ENCODE measurements around the gene ISM1. TPM values are rescaled to one million over a fixed set of nuclear protein-coding genes. Genes with fewer than 3 reads are reported as not detected.

The ISM1 gene
- polyA plus RNA-seq, 3 donors: not detected

- Histone ChIP-seq H3K4me2 (replicated peaks; ENCODE audit: extremely low read depth, low read length, poor library complexity, severe bottlenecking) (peak overlapping the region; percentile 31), H3K9me3 (replicated peaks in 1 of 2; ENCODE audit: control insufficient read depth in 1 of 2, insufficient read depth in 1 of 2, low read length in 2 of 2) (peaks cover 0 to 19% of the 10 kb centered on the region in 2 donors), H3K79me2 (ENCODE audit: insufficient read depth, low read length) (no peaks in the 10 kb centered on the region), H3K27ac (ENCODE audit: low read depth in 1 of 2, low read length in 2 of 2) (no peak overlapping the region), H3K36me3 (replicated peaks in 1 of 2; ENCODE audit: control insufficient read depth in 1 of 2, insufficient read depth in 2 of 2, low read length in 2 of 2) (no peaks in the 10 kb centered on the region), H4K20me1 (ENCODE audit: insufficient read depth, low read length) (no peaks in the 10 kb centered on the region), H2AFZ (ENCODE audit: insufficient read depth, low read depth, low read length, poor library complexity, severe bottlenecking) (no peak overlapping the region), H3K9ac (ENCODE audit: insufficient read depth, low read length, poor library complexity, severe bottlenecking) (no peak overlapping the region), H3K27me3 (ENCODE audit: control insufficient read depth in 2 of 2, insufficient read depth in 2 of 2, low read length in 2 of 2) (peaks cover 42 to 69% of the 10 kb centered on the region in 2 donors), H3K4me3 (replicated peaks in 1 of 3; ENCODE audit: low read depth in 2 of 3, low read length in 3 of 3) (peak overlapping the region in 1 of 3 experiments; percentile 40), H3K4me1 (ENCODE audit: control insufficient read depth in 1 of 2, insufficient read depth in 2 of 2, low read length in 2 of 2) (peaks cover 0 to 6% of the 10 kb centered on the region in 2 donors)
- WGBS (ENCODE audit: insufficient coverage): 2% methylated on average over 57 of the region's 59 CpGs
- TF ChIP-seq CTCF (IDR thresholded peaks at IDR 0.05): no peak
- intact Hi-C loops (cut with micrococcal nuclease): no loop called here
- no peak overlapping the region for H3K27ac Mint-ChIP-seq
- H3K9me3 Mint-ChIP-seq: peaks cover 0 to 12% (median 5%) of the 10 kb centered on the region in 7 donors
- H3K27me3 Mint-ChIP-seq (ENCODE audit: low read depth in 3 of 3): peaks cover 58 to 77% (median 62%) of the 10 kb centered on the region in 3 donors
- peaks cover 0 to 2% of the 10 kb centered on the region in 2 donors for H3K36me3 Mint-ChIP-seq
- peaks cover 8% of the 10 kb centered on the region for H3K4me1 Mint-ChIP-seq
- no peak for DNase-seq
- peak overlapping the region; percentile 39 to 83 for H3K4me3 Mint-ChIP-seq
Observed at GRCh38 chr20:13221673-13222318, 722 bp downstream of the ISM1 start.

GRCh38 chr20:13222319-13222716 is 1.2 kb downstream of the ISM1 start:
- no peak overlapping the region for H3K27ac ChIP-seq (ENCODE audit: low read depth in 1 of 2, low read length in 2 of 2)
- peaks cover 57 to 75% (median 59%) of the 10 kb centered on the region in 3 donors for H3K27me3 Mint-ChIP-seq (ENCODE audit: low read depth in 3 of 3)
- peaks cover 0 to 19% of the 10 kb centered on the region in 2 donors for H3K9me3 ChIP-seq (replicated peaks in 1 of 2; ENCODE audit: control insufficient read depth in 1 of 2, insufficient read depth in 1 of 2, low read length in 2 of 2)
- peak overlapping the region in 1 of 3 experiments; percentile 40 for H3K4me3 ChIP-seq (replicated peaks in 1 of 3; ENCODE audit: low read depth in 2 of 3, low read length in 3 of 3)
- peak overlapping the region in 1 of 2 donors; percentile 83 for H3K4me3 Mint-ChIP-seq
- intact Hi-C loops (cut with micrococcal nuclease): no loop called here
- H4K20me1 ChIP-seq (ENCODE audit: insufficient read depth, low read length): no peaks in the 10 kb centered on the region
- peaks cover 0 to 6% of the 10 kb centered on the region in 2 donors for H3K4me1 ChIP-seq (ENCODE audit: control insufficient read depth in 1 of 2, insufficient read depth in 2 of 2, low read length in 2 of 2)
- no peak for TF ChIP-seq CTCF (IDR thresholded peaks at IDR 0.05)
- peaks cover 41 to 64% of the 10 kb centered on the region in 2 donors for H3K27me3 ChIP-seq (ENCODE audit: control insufficient read depth in 2 of 2, insufficient read depth in 2 of 2, low read length in 2 of 2)
- DNase-seq: no peak
- no peak overlapping the region for H3K9ac ChIP-seq (ENCODE audit: insufficient read depth, low read length, poor library complexity, severe bottlenecking)
- H3K9me3 Mint-ChIP-seq: peaks cover 0 to 14% (median 8%) of the 10 kb centered on the region in 7 donors
- H3K4me2 ChIP-seq (replicated peaks; ENCODE audit: extremely low read depth, low read length, poor library complexity, severe bottlenecking): no peak overlapping the region
- H3K36me3 ChIP-seq (replicated peaks in 1 of 2; ENCODE audit: control insufficient read depth in 1 of 2, insufficient read depth in 2 of 2, low read length in 2 of 2): no peaks in the 10 kb centered on the region
- peaks cover 8% of the 10 kb centered on the region for H3K4me1 Mint-ChIP-seq
- WGBS (ENCODE audit: insufficient coverage): 74% methylated on average over 4 of the region's 8 CpGs
- no peaks in the 10 kb centered on the region for H3K79me2 ChIP-seq (ENCODE audit: insufficient read depth, low read length)
- H3K27ac Mint-ChIP-seq: no peak overlapping the region
- no peak overlapping the region for H2AFZ ChIP-seq (ENCODE audit: insufficient read depth, low read depth, low read length, poor library complexity, severe bottlenecking)
- H3K36me3 Mint-ChIP-seq: peaks cover 0 to 2% of the 10 kb centered on the region in 2 donors
